Heart right ventricle (tissue), 16 donors: ENCODE measurements around the gene IPCEF1. TPM values are rescaled to one million over a fixed set of nuclear protein-coding genes. Genes with fewer than 3 reads are reported as not detected.

Experiments used
- ATAC-seq, 8 donors: fragments of 200-7000 bp; cut with Tn5 transposase; one replicate each; pipeline ENCODE4 v1.9.1; 2020; ENCODE audit warnings: mild to moderate bottlenecking in 8 of 8, moderate library complexity in 8 of 8, moderate number of reproducible peaks in 1 of 8
- DNase-seq, 2 donors: peaks; one replicate each; pipeline ENCODE4 v3.0.0-alpha.2; 2020
- H3K27ac ChIP-seq, 10 donors: fragments of 200-600 bp; sonication (generic) in 2 of 10; one replicate each; pipeline versions ENCODE4 v1.5.0 to v1.8.0; 2020 to 2022; ENCODE audit warnings: mild to moderate bottlenecking in 3 of 10
- H3K27me3 ChIP-seq, 7 donors: fragments of 200-600 bp; one replicate each; pipeline ENCODE4 v1.8.0; 2021 to 2022; ENCODE audit warnings: mild to moderate bottlenecking in 2 of 7
- H3K36me3 ChIP-seq, 9 donors: fragments of 200-600 bp; sonication (generic) in 1 of 9; one replicate each; pipeline versions ENCODE4 v1.5.0 to v1.8.0; 2020 to 2022; ENCODE audit warnings: mild to moderate bottlenecking in 2 of 9
- H3K4me1 ChIP-seq, 9 donors: fragments of 200-600 bp; sonication (generic) in 1 of 9; one replicate each; pipeline versions ENCODE4 v1.5.0 to v1.8.0; 2020 to 2022; ENCODE audit warnings: mild to moderate bottlenecking in 4 of 9
- H3K4me3 ChIP-seq, 10 donors: fragments of 200-600 bp; sonication (generic) in 2 of 10; one replicate each; pipeline versions ENCODE4 v1.5.0 to v1.8.0; 2020 to 2022; ENCODE audit warnings: mild to moderate bottlenecking in 7 of 10, moderate library complexity in 2 of 10
- H3K9me3 ChIP-seq, 11 donors: fragments of 200-600 bp in 10 of 11; sonication (generic) in 2 of 11; one replicate each; pipeline versions ENCODE4 v1.5.0 to v1.8.0; 2013 to 2022; ENCODE audit warnings: mild to moderate bottlenecking in 2 of 11, control low read depth in 1 of 11, moderate library complexity in 1 of 11
- CTCF ChIP-seq, 9 donors: fragments of 200-600 bp; sonication (generic) in 2 of 9; IDR thresholded peaks; one replicate each; pipeline versions ENCODE4 v1.5.0 to v1.8.0; 2021 to 2022; ENCODE audit warnings: antibody characterized with exemption in 9 of 9, mild to moderate bottlenecking in 5 of 9, moderate library complexity in 1 of 9
- WGBS, 2 donors: extraction: QIAGEN DNeasy Blood & Tissue Kit; methylation state at CpG; one replicate each; pipeline ENCODE4 v1.1.7; 2013; ENCODE audit warnings: inconsistent platforms in 1 of 2; 5-methylcytosine and 5-hydroxymethylcytosine counted together
- intact Hi-C, 10 donors: fragments of 100-400 bp; cut with DNase I; formaldehyde crosslinking; loops; one replicate each; pipeline versions ENCODE4 v1.11.1 to v1.14.2; 2022
- polyA plus RNA-seq, 2 donors: library from polyadenylated mRNA; stranded (reverse); fragments of 200-250 nt; gene quantifications; one replicate each; pipeline ENCODE4 v1.2.3, GENCODE V29; 2013
- total RNA-seq, 10 donors: library from RNA; stranded (reverse); fragmentation: NEBNext Ultra II Directional in 3 of 10; extraction: Animal tissue kit (Norgen Biotek cat#: 25700) in 3 of 10; gene quantifications; one replicate each; pipeline versions ENCODE4 v1.2.1 to v1.2.4, GENCODE V29; 2021 to 2023
- donor health status: Arrhythmogenic right ventricular cardiomyopathy.
- donor health status: ischemic (EF 13 %, LVEDD 7.1; RV severe dilation, severe dysfunction).
- donor health status: healthy with polysubstance abuse.
- donor health status: DM: no; HTN: yes; CAD: no.
- donor health status: DM: no; HTN: no; CAD: no.
- donor health status: ischemic (EF 25% LVEDD 6.9; RV normal size, moderate dysfunction).
- donor health status: ischemic (EF 25% LVEDD 5.7; RV mildly dilated, moderate dysfunction).
- donor health status: healthy.
- donor health status: DM: yes; HTN: yes; CAD: no.
- donor health status: Ischemic cardiomyopathy.
- donor health status: ischemic (EF 35%, LVEDD 5.7; RV mildly dilated, moderate dysfunction).
- donor health status: nonischemic (EF 11% LVEDD 7.7; RV severe dilation, severe dysfunction).
- donor health status: DM: yes; HTN: yes; CAD: no.
- donor health status: PGD.
- donor health status: ischemic (EF 29% LVEDD 5.4; RV normal size, mild dysfunction).
- donor health status: nonischemic (EF 23%, LVEDD 6.1; RV moderate dilation, normal function).

Gene IPCEF1
- total and polyA plus RNA-seq, 12 donors, result 0.06 to 5.0 (median 1.4) TPM

DNA sequence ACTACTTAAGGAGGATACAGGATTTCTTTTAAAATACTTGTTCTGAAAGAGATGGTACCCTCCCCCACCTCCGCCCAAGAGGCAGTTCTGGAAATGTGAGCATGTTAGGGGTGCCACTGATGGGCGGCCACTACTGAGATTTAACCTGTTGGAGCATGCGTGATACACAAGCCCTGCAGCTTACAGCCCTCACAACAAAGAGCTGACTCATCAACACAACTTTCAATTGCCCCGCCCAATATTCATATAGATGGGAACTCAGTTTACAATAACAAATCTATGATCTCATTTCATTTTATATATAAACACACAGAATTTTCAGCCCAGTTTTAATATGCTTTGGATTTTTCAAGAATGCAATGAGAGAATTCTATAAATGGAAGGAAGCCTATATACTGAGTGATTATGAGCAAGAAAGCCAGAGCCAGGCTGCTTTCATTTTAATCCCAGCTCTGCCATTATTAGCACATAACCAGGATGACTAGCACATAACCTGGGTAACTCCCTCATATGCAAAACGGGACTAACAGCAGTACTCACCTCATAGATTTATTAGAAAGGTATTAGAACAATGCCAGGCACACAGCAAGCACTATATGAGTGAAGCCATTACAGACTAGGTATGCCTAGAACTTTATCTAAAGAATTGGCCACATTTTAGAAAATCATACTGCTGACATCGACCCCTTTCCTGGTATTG is 45.6 kb upstream of the IPCEF1 start:
- intact Hi-C loops, result loop anchor here in 3 of 10 donors (10.0 kb wide), 2 partner anchors 117 to 247 kb away; no protein-coding TSS in a partner anchor
- WGBS, 2 donors, result 96 to 97% methylated on average over 6 of the region's 6 CpGs

GRCh38 chr6:154399097-154399496 is 42.5 kb upstream of the IPCEF1 start:
- Histone ChIP-seq H3K4me1 (peaks cover 0 to 14% (median 5%) of the 10 kb centered on the region in 9 donors), H3K27me3 (no peaks in the 10 kb centered on the region), H3K9me3 (no peaks in the 10 kb centered on the region), H3K4me3 (no peak overlapping the region), H3K27ac (no peak overlapping the region), H3K36me3 (peaks cover 0 to 21% (median 2%) of the 10 kb centered on the region in 9 donors)
- TF ChIP-seq CTCF (IDR thresholded peaks at IDR 0.05), result no peak
- no peak for DNase-seq
- ATAC-seq, result no peak
- 66 to 69% methylated on average over 5 of the region's 5 CpGs for WGBS, 2 donors
- intact Hi-C loops, result no loop called here

More for the DNA sequence above, 45.6 kb upstream of the IPCEF1 start:
- DNase-seq, result no peak
- no peaks in the 10 kb centered on the region for H3K27me3 ChIP-seq
- no peaks in the 10 kb centered on the region for H3K9me3 ChIP-seq
- no peak overlapping the region for H3K4me3 ChIP-seq
- no peak overlapping the region for H3K27ac ChIP-seq
- H3K4me1 ChIP-seq, result peaks cover 0 to 14% (median 5%) of the 10 kb centered on the region in 9 donors
- ATAC-seq, result no peak
- no peak for TF ChIP-seq CTCF (IDR thresholded peaks at IDR 0.05)
- H3K36me3 ChIP-seq, result peaks cover 0 to 48% (median 2%) of the 10 kb centered on the region in 9 donors

DNA sequence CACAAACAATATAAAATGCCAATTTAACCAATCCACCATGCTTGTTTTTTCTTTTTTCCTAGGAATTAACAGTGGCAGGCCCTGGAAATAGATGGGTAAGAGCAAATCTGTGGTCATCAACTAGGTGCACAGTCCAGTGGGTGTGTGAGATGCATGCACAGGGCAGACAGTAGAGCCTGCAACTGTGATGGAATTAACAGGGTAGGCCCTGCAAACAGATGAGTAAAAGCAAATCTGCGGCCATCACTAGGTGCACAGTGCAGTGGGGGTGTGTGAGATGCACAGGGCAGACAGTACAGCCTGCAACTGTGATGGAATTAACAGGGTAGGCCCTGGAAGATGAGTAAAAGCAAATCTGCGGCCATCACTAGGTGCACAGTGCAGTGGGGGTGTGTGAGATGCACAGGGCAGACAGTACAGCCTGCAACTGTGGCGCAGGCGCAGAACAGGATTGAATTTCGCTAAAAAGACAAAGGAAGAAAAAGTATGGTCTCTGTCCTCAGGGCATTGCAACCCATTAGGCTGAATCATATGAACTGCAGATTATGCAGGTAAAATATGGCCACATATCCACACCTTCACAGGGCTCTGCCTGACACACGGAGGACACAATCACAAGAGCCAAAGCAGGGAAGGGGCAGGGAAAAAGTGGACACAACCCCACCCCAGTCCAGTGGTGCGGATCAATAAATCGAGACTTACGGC is 41.0 kb upstream of the IPCEF1 start:
- Histone ChIP-seq H3K27ac (no peak overlapping the region), H3K4me1 (peaks cover 0 to 5% (median 0%) of the 10 kb centered on the region in 9 donors), H3K27me3 (no peaks in the 10 kb centered on the region), H3K4me3 (no peak overlapping the region), H3K36me3 (peaks cover 0 to 21% (median 2%) of the 10 kb centered on the region in 9 donors), H3K9me3 (no peaks in the 10 kb centered on the region)
- ATAC-seq (peak in 1 of 8 donors; percentile 15), DNase-seq (no peak)
- WGBS, 2 donors, result 97 to 98% methylated on average over 9 of the region's 9 CpGs
- intact Hi-C loops, result no loop called here
- TF ChIP-seq CTCF (IDR thresholded peaks at IDR 0.05), result no peak

GRCh38 chr6:154395878-154396277 is 39.3 kb upstream of the IPCEF1 start:
- Histone ChIP-seq H3K36me3 (peaks cover 0 to 7% (median under 1%) of the 10 kb centered on the region in 9 donors), H3K4me1 (peaks cover 0 to 5% (median 0%) of the 10 kb centered on the region in 9 donors), H3K27ac (peak overlapping the region in 1 of 10 donors; percentile 15), H3K9me3 (no peaks in the 10 kb centered on the region), H3K27me3 (no peaks in the 10 kb centered on the region), H3K4me3 (no peak overlapping the region)
- no peak for DNase-seq
- TF ChIP-seq CTCF (IDR thresholded peaks at IDR 0.05), result no peak
- ATAC-seq, result peak in 2 of 8 donors; percentile 27 to 59
- intact Hi-C loops, result no loop called here
- WGBS, 2 donors, result 82 to 90% methylated on average over 6 of the region's 6 CpGs
